ENCODE measurements around the gene ARID5B. TPM values are rescaled to one million over a fixed set of nuclear protein-coding genes. Genes with fewer than 3 reads are reported as not detected.

The ARID5B gene
- total and polyA plus RNA-seq, 2 of the 4 experiments (the other 2 are of a cell fraction), result 41.0 to 125 TPM

GRCh38 chr10:61855771-61856170, 45.7 kb upstream of the ARID5B start:
- in situ Hi-C loops (cut with MboI; ENCODE audit: low sequenced_read_pairs), result no loop called here
- H3K18ac ChIP-seq (ENCODE audit: low read depth, low read length), result no peak overlapping the region
- no peaks in the 10 kb centered on the region for H3K36me3 ChIP-seq (ENCODE audit: control insufficient read depth, insufficient read depth, low read length)
- TF ChIP-seq CTCF (conservative IDR thresholded peaks at IDR 0.05; ENCODE audit: low read depth, low read length), result no peak
- TF ChIP-seq POLR2A (IDR thresholded peaks at IDR 0.05; ENCODE audit: low read depth, low read length), result no peak
- no peak for TF ChIP-seq ELK1 (IDR thresholded peaks at IDR 0.05; ENCODE audit: borderline replicate concordance, low read depth, low read length)
- no peak for TF ChIP-seq CHD1 (IDR thresholded peaks at IDR 0.05; ENCODE audit: low read depth, low read length)
- no peak for TF ChIP-seq FOS (IDR thresholded peaks at IDR 0.05; ENCODE audit: low read depth, low read length)
- TF ChIP-seq, protein P1, sequence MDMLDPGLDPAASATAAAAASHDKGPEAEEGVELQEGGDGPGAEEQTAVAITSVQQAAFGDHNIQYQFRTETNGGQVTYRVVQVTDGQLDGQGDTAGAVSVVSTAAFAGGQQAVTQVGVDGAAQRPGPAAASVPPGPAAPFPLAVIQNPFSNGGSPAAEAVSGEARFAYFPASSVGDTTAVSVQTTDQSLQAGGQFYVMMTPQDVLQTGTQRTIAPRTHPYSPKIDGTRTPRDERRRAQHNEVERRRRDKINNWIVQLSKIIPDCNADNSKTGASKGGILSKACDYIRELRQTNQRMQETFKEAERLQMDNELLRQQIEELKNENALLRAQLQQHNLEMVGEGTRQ (IDR thresholded peaks at IDR 0.05; ENCODE audit: low read depth, low read length), result no peak
- no peak for TF ChIP-seq RFX5 (IDR thresholded peaks at IDR 0.05; ENCODE audit: low read depth, low read length)
- no peak for TF ChIP-seq NFE2L2 (IDR thresholded peaks at IDR 0.05; ENCODE audit: low read depth, low read length)
- TF ChIP-seq MXI1 (IDR thresholded peaks at IDR 0.05; ENCODE audit: borderline replicate concordance, low read depth, low read length), result no peak
- no peak for TF ChIP-seq RAD21 (IDR thresholded peaks at IDR 0.05; ENCODE audit: low read length)
- TF ChIP-seq MAFK (IDR thresholded peaks at IDR 0.05; ENCODE audit: low read depth, low read length), result no peak
- TF ChIP-seq SMC3 (IDR thresholded peaks at IDR 0.05; ENCODE audit: low read depth, low read length), result no peak
- H2BK20ac ChIP-seq (ENCODE audit: low read depth, low read length), result no peak overlapping the region
- no peak overlapping the region for H4K5ac ChIP-seq (ENCODE audit: low read depth, low read length)
- no peak overlapping the region for H3K23ac ChIP-seq (ENCODE audit: low read depth, low read length)
- no peak overlapping the region for H3K56ac ChIP-seq (ENCODE audit: extremely low read depth, insufficient read depth, low read length)
- H3K4me2 ChIP-seq (ENCODE audit: low read depth, low read length), result no peak overlapping the region
- H4K20me1 ChIP-seq (ENCODE audit: insufficient read depth, low read length), result no peaks in the 10 kb centered on the region
- H3K9ac ChIP-seq (ENCODE audit: low read depth, low read length), result no peak overlapping the region
- DNase-seq (no peak), ATAC-seq (ENCODE audit: low read depth) (no peak)
- no peaks in the 10 kb centered on the region for H3K9me3 ChIP-seq (ENCODE audit: control insufficient read depth, insufficient read depth, low read length)
- H3K4me3 ChIP-seq (ENCODE audit: insufficient read depth, low read depth, low read length), result no peak overlapping the region
- no peak overlapping the region for H3K4ac ChIP-seq (ENCODE audit: low read depth, low read length)
- no peak overlapping the region for H3K27ac ChIP-seq (ENCODE audit: insufficient read depth, low read length)
- H2AK5ac ChIP-seq (ENCODE audit: low read depth, low read length), result no peak overlapping the region
- CTCF ChIA-PET, result no interaction called here
- no peaks in the 10 kb centered on the region for H3K4me1 ChIP-seq (ENCODE audit: control insufficient read depth, insufficient read depth, low read length)
- POLR2A ChIA-PET (ENCODE audit: unreplicated experiment), result no interaction called here
- intact Hi-C loops (cut with micrococcal nuclease), result no loop called here
- no peak overlapping the region for H2BK15ac ChIP-seq (ENCODE audit: low read depth, low read length)
- H4K91ac ChIP-seq (ENCODE audit: insufficient read depth, low read depth, low read length), result no peak overlapping the region
- no peak overlapping the region for H2AK9ac ChIP-seq (replicated peaks; ENCODE audit: low read depth, low read length, poor library complexity)
- dilution Hi-C loops (cut with HindIII; ENCODE audit: low sequenced_read_pairs, unreplicated experiment), result no loop called here
- H2BK5ac ChIP-seq (ENCODE audit: low read depth, low read length, poor library complexity, severe bottlenecking), result no peak overlapping the region
- no peak overlapping the region for H2BK120ac ChIP-seq (ENCODE audit: low read depth, low read length)
- no peak overlapping the region for H4K8ac ChIP-seq (ENCODE audit: low read depth in 2 of 2, low read length in 2 of 2)
- H3K9me1 ChIP-seq (ENCODE audit: insufficient read depth, low read length), result no peaks in the 10 kb centered on the region
- BruUV-seq (replicated peaks), result no TSS peak
- WGBS, 2 experiments (ENCODE audit: extremely low coverage in 2 of 2, insufficient read length in 1 of 2), result 89% methylated on average over 1 of the region's 3 CpGs; no CpG with 5 or more reads in 1 of the 2 experiments
- no peak overlapping the region for H3K14ac ChIP-seq (replicated peaks; ENCODE audit: low read depth, low read length)
- no peak overlapping the region for H2AFZ ChIP-seq (replicated peaks; ENCODE audit: low read length, poor library complexity)
- no peaks in the 10 kb centered on the region for H3K79me1 ChIP-seq (ENCODE audit: low read depth in 1 of 2, low read length in 2 of 2)
- H3K27me3 ChIP-seq (ENCODE audit: control insufficient read depth, insufficient read depth, low read length), result no peaks in the 10 kb centered on the region
